NOMO-1 (cell line): Measurements from ENCODE around the gene CPXM2.

ENCODE experiments used
- DNase-seq, 2 experiments: peaks; one replicate each; lab custom pipeline; 2025; ENCODE audit not compliant: unreplicated experiment in 2 of 2; lab: John Stamatoyannopoulos, UW

CPXM2 gene

GRCh38 chr10:123891144-123892071 lies at the start of gene CPXM2:
Gene CPXM2 (minus strand): TSS chr10:123891807. CDS start chr10:123891659, 148 bp downstream.
- no peak for DNase-seq

GRCh38 chr10:123939591-123939990 lies 48.0 kb upstream of the CPXM2 start:
- no peak for DNase-seq

GRCh38 chr10:123938890-123939289 lies 47.3 kb upstream of the CPXM2 start:
- DNase-seq, result no peak

- DNase-seq, result no peak
These were observed 44.8 kb upstream of the CPXM2 start for GRCh38 chr10:123936426-123936825.

GRCh38 chr10:123935680-123936079 lies 44.1 kb upstream of the CPXM2 start:
- DNase-seq, result no peak

- no peak for DNase-seq
These were observed 43.2 kb upstream of the CPXM2 start for GRCh38 chr10:123934846-123935245.

- DNase-seq, result no peak
These were observed 38.9 kb upstream of the CPXM2 start for GRCh38 chr10:123930340-123931001.

GRCh38 chr10:123929791-123930190 lies 38.2 kb upstream of the CPXM2 start:
- DNase-seq, result no peak

GRCh38 chr10:123928427-123928826 lies 36.8 kb upstream of the CPXM2 start:
- no peak for DNase-seq

- no peak for DNase-seq
These were observed 35.0 kb upstream of the CPXM2 start for GRCh38 chr10:123926401-123927264.

GRCh38 chr10:123922126-123922525 lies 30.5 kb upstream of the CPXM2 start:
- DNase-seq, result no peak

- no peak for DNase-seq
These were observed 25.2 kb upstream of the CPXM2 start for GRCh38 chr10:123916775-123917174.

- DNase-seq, result peak; percentile 26 to 60
These were observed 22.2 kb upstream of the CPXM2 start for GRCh38 chr10:123913688-123914268.

GRCh38 chr10:123912871-123913270 lies 21.3 kb upstream of the CPXM2 start:
- DNase-seq, result no peak

- no peak for DNase-seq
These were observed 20.9 kb upstream of the CPXM2 start for GRCh38 chr10:123912466-123912865.

- no peak for DNase-seq
These were observed 20.3 kb upstream of the CPXM2 start for GRCh38 chr10:123911866-123912265.

- DNase-seq, result no peak
These were observed 18.3 kb upstream of the CPXM2 start for GRCh38 chr10:123909866-123910265.

- no peak for DNase-seq
These were observed 17.8 kb upstream of the CPXM2 start for GRCh38 chr10:123909426-123909825.

- no peak for DNase-seq
These were observed 16.8 kb upstream of the CPXM2 start for GRCh38 chr10:123908379-123908778.

GRCh38 chr10:123906884-123907652 lies 15.5 kb upstream of the CPXM2 start:
- DNase-seq, result no peak
